Loucy (cell line): Measurements from ENCODE around the gene ZNF248.

Experiments used
- H2AFZ ChIP-seq: fragments of 200-600 bp; sonication (generic); 2 replicates; pipeline ENCODE4 v1.6.0; 2016; ENCODE audit warnings: antibody characterized with exemption, mild to moderate bottlenecking, low read length, moderate library complexity
- H3F3A ChIP-seq: fragments of 200-600 bp; 2 replicates; pipeline ENCODE4 v1.6.0; 2016; ENCODE audit warnings: antibody characterized with exemption, low read depth, mild to moderate bottlenecking
- H3K27me3 ChIP-seq: fragments of 200-600 bp; sonication (generic); 2 replicates; pipeline ENCODE4 v1.6.1; 2014; ENCODE audit warnings: low read length, mild to moderate bottlenecking; ENCODE audit not compliant: insufficient read depth, poor library complexity, severe bottlenecking
- H3K36me3 ChIP-seq: fragments of 200-600 bp; sonication (generic); 2 replicates; pipeline ENCODE4 v1.6.1; 2016; ENCODE audit warnings: low read length; ENCODE audit not compliant: insufficient read depth
- H3K4me1 ChIP-seq: fragments of 200-600 bp; sonication (generic); 2 replicates; pipeline ENCODE4 v1.5.1; 2014; ENCODE audit warnings: low read length, mild to moderate bottlenecking; ENCODE audit not compliant: insufficient read depth, poor library complexity, severe bottlenecking
- H3K4me2 ChIP-seq: fragments of 200-600 bp; sonication (generic); 2 replicates; pipeline ENCODE4 v1.6.0; 2014; ENCODE audit warnings: antibody characterized with exemption, low read length, low read depth, mild to moderate bottlenecking; ENCODE audit not compliant: poor library complexity, severe bottlenecking
- H3K4me3 ChIP-seq: fragments of 200-600 bp; sonication (generic); 2 replicates; pipeline ENCODE4 v1.5.1; 2014; ENCODE audit warnings: low read length, mild to moderate bottlenecking, mixed read lengths; ENCODE audit not compliant: poor library complexity, severe bottlenecking
- H3K79me2 ChIP-seq: fragments of 200-600 bp; sonication (generic); 2 replicates; pipeline ENCODE4 v1.6.1; 2014; ENCODE audit warnings: low read length; ENCODE audit not compliant: insufficient read depth
- H3K9ac ChIP-seq: fragments of 200-600 bp; sonication (generic); 2 replicates; pipeline ENCODE4 v1.6.0; 2014; ENCODE audit warnings: mild to moderate bottlenecking, low read depth, low read length, moderate library complexity; ENCODE audit not compliant: poor library complexity, severe bottlenecking
- H3K9me2 ChIP-seq: fragments of 200-600 bp; sonication (generic); replicated peaks from 2 replicates; pipeline ENCODE4 v1.6.1; 2016; ENCODE audit warnings: low read depth, low read length, mixed read lengths
- H3K9me3 ChIP-seq: fragments of 200-600 bp; sonication (generic); 2 replicates; pipeline ENCODE4 v1.6.1; 2014; ENCODE audit warnings: mild to moderate bottlenecking, antibody characterized with exemption, low read length, low read depth; ENCODE audit not compliant: insufficient read depth
- H4K20me1 ChIP-seq: fragments of 200-600 bp; sonication (generic); 2 replicates; pipeline ENCODE4 v1.6.0; 2014; ENCODE audit warnings: antibody characterized with exemption, low read length, mild to moderate bottlenecking; ENCODE audit not compliant: insufficient read depth, poor library complexity, severe bottlenecking
- EZH2phosphoT487 ChIP-seq: fragments of 200-600 bp; IDR thresholded peaks from 2 replicates; pipeline ENCODE4 v1.6.1; 2018; ENCODE audit warnings: antibody characterized with exemption, mild to moderate bottlenecking, moderate library complexity, borderline replicate concordance
- TF ChIP-seq, protein P1 (sequence below): fragments of 200-600 bp; sonication (generic); conservative IDR thresholded peaks from 2 replicates; pipeline ENCODE4 v1.5.1; 2014; ENCODE audit warnings: mild to moderate bottlenecking, antibody characterized with exemption, low read length

The ZNF248 gene

DNA sequence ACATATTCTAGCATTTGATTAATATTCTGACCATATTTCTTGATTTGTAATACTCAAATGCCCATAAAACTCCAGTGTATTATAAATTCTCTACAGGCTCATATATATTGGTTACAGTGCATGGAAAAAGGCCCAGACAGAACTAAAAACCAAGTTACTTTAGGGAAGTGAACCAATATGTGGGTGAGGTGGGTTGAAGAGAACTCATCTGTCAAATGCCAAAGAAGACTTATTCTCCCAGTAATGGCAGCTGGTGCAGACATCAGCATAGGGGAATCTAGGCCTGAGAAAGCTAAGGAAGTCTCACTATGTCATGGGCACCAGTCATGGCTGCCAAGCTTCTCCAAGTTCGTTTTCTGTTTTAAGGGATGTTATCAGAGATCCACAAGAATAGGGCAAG lies 30.6 kb downstream of the ZNF248 start:
- Histone ChIP-seq H3K36me3 (peaks cover 26% of the 10 kb centered on the region), H3K27me3 (no peaks in the 10 kb centered on the region), H3K9me3 (peaks cover 20% of the 10 kb centered on the region; the same call in 1 of the 2 replicates), H3K9ac (no peak overlapping the region), H3K4me2 (no peak overlapping the region), H3K4me3 (no peak overlapping the region), H3K4me1 (no peaks in the 10 kb centered on the region), H4K20me1 (no peaks in the 10 kb centered on the region), H3F3A (no peaks in the 10 kb centered on the region), H3K79me2 (no peaks in the 10 kb centered on the region), H2AFZ (no peak overlapping the region), H3K9me2 (no peaks in the 10 kb centered on the region)
- TF ChIP-seq, protein P1, sequence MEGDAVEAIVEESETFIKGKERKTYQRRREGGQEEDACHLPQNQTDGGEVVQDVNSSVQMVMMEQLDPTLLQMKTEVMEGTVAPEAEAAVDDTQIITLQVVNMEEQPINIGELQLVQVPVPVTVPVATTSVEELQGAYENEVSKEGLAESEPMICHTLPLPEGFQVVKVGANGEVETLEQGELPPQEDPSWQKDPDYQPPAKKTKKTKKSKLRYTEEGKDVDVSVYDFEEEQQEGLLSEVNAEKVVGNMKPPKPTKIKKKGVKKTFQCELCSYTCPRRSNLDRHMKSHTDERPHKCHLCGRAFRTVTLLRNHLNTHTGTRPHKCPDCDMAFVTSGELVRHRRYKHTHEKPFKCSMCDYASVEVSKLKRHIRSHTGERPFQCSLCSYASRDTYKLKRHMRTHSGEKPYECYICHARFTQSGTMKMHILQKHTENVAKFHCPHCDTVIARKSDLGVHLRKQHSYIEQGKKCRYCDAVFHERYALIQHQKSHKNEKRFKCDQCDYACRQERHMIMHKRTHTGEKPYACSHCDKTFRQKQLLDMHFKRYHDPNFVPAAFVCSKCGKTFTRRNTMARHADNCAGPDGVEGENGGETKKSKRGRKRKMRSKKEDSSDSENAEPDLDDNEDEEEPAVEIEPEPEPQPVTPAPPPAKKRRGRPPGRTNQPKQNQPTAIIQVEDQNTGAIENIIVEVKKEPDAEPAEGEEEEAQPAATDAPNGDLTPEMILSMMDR: no peak
- TF ChIP-seq EZH2phosphoT487: no peak

DNA sequence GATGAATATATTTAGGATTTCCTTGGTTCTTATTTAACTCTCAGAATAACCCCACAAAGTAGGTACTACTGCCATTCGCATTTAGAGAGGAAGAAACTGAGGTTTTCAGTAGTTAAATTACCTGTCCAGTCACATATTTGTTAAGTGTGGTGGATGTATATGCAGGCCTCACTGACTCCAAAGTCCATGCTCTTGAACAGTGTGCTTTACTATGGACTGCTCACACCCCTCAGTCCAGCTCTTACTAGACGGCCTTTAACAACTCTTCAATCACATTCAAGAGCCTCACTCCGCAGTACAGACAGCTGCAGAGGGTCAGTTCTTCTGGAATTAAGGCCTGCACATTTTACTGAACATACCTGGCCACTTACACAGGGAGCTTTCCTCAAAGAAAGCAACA lies 36.2 kb downstream of the ZNF248 start:
- Histone ChIP-seq H3K9me3 (peaks cover 3% of the 10 kb centered on the region; the same call in 1 of the 2 replicates), H3K9ac (no peak overlapping the region), H2AFZ (no peak overlapping the region), H3K79me2 (no peaks in the 10 kb centered on the region), H3F3A (no peaks in the 10 kb centered on the region), H3K4me1 (no peaks in the 10 kb centered on the region), H4K20me1 (no peaks in the 10 kb centered on the region), H3K9me2 (no peaks in the 10 kb centered on the region), H3K4me3 (no peak overlapping the region), H3K36me3 (no peaks in the 10 kb centered on the region), H3K4me2 (no peak overlapping the region), H3K27me3 (no peaks in the 10 kb centered on the region)
- TF ChIP-seq EZH2phosphoT487: no peak
- TF ChIP-seq, protein P1: no peak

DNA sequence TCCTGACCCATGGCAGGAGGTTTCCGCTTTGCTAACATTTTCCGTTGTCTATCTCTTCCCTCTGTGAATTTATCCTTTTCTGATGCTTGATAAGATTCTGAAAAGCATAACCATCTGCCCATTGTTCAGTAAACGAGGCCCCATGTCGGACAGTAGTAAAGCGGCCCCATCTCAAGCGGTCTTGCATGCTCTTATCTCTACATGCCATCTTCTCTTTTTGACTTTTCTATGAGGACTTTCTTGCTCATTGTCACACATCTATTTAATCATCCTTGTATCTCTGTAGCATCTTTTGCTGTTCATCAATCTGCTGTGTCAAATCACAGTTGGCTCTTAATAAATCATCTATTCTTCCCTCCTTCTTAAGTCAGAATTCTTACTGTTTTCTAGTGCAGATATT lies 37.6 kb downstream of the ZNF248 start:
- Histone ChIP-seq H3K27me3 (no peaks in the 10 kb centered on the region), H3K4me2 (no peak overlapping the region), H3F3A (no peaks in the 10 kb centered on the region), H2AFZ (no peak overlapping the region), H3K36me3 (no peaks in the 10 kb centered on the region), H4K20me1 (no peaks in the 10 kb centered on the region), H3K9me3 (peaks cover 3% of the 10 kb centered on the region; the same call in 1 of the 2 replicates), H3K9me2 (no peaks in the 10 kb centered on the region), H3K9ac (no peak overlapping the region), H3K79me2 (no peaks in the 10 kb centered on the region), H3K4me1 (no peaks in the 10 kb centered on the region), H3K4me3 (no peak overlapping the region)
- no peak for TF ChIP-seq EZH2phosphoT487
- TF ChIP-seq, protein P1: no peak
